HG03342 (cell line): ENCODE measurements around the gene CTSZ.
"Not testable (repeated sequence)": the region's sequence is repeated elsewhere in the genome, so short reads cannot be mapped to it uniquely, and the experiment has no call there.

ENCODE experiments used
- ATAC-seq: cut with Tn5 transposase; IDR thresholded peaks from one replicate; pipeline ENCODE4 v1.9.1; 2021; ENCODE audit warnings: mild to moderate bottlenecking, moderate library complexity; ENCODE audit not compliant: unreplicated experiment

The CTSZ gene

GRCh38 chr20:59006864-59007664 lies at the start of gene CTSZ:
CTSZ (minus strand) TSS chr20:59007254; CDS start chr20:59007128, 126 bp downstream.
- ATAC-seq = no peak

GRCh38 chr20:59055302-59055701 lies 48.2 kb upstream of the CTSZ start:
- ATAC-seq = no peak

GRCh38 chr20:59051666-59052185 lies 44.7 kb upstream of the CTSZ start:
- ATAC-seq = no peak

DNA sequence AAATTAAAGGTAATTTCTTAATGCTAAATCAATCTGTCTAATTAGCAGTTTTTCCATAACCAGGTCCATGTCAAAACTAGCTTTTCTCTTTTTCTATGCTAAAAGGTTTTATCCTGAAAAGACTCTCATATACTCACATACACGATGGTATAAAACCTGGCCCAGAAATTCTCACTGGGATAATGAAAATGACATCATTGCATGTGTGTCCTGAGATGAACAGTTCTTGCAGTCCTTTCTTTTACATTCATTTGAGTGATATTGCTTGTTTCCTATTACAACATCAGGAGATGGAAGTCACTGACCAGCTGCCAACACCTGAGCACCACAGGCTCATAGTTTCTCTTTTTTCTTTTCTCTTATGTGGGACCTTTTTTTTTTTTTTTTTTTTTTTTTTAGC lies 43.4 kb upstream of the CTSZ start:
- ATAC-seq = no peak

DNA sequence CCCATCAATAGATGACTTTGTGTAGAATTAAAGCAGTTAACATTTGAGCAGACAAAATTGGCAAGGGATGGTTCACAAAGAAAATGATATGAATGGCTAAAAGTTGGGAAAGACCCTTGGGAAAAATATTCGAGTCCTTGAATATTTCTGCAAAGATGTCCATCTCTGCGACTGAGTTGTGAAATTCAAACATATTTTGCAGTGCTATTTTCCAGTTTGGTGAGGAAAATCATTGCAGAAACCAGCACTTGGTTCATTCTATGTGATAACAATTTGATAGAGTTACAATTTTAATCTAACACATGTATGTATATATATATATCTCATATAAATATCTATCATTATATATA lies 41.6 kb upstream of the CTSZ start:
- no peak for ATAC-seq

DNA sequence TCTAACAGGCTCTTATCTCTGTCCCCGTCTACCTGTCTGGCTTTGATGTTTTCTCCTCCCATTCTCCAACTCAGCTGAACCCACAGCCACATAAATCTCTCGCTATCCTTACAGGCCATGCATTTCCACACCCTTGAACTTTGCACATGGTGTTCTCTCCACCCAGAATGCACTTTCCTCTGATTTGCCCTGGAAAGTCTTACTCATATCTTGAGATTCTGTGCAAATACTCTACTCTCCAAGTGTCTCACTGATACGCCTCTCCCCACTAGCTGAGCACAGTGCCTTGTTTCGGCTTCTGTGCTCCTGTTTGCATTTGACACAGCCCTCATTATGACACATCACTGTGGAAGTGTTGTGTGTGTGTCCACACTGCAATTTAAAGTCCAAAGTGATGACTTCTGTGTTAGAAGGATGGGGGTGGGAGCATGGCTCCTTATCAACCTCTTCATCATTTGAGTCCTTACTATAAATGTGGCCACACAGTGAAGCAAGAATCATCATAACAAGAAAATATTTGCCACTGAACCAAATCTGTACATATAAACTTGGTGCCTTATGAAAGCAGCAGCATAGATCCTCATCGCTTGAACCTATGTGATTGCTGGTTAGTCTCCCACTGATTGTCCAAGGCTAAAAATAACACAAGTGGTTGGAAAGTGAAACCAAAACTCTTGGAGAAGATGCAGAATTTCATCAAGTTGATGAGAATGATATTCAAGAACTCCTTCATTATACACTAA lies 41.1 kb upstream of the CTSZ start:
- ATAC-seq = no peak

DNA sequence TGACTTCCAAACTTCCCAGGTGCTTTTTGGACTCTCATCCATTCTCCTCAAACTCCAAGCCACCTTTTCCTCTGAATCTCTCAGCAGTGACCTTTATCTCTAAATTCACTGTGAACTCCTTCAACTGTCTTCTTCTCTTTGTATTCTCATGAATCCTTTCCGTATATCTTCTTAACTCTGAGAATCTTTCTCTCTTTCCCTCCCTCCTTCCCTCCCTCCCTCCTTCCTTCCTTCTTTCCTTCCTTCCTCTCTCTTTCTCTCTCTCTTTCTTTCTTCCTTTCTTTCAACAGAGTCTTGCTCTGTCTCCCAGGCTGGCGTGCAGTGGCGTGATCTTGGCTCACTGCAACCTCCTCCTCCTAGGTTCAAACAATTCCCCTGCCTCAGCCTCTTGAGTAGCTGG lies 39.8 kb upstream of the CTSZ start:
- no peak for ATAC-seq

DNA sequence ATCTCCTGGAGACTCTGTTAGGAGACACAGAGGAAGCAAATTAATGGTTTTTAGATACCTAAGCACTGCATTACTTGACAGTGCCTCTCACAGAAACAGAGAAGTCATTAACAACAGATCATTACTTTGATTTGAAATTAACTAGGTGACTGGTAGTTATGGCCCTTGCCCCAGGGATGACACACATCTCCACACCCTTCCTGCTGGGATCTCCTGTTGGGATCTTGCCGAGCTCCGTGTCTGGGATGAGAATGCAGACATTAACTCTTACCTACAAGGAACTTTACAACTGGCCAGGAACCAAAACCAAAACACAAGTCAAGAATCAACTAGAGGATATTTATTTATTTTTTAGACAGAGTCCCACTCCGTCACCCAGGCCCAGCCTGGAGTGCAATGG lies 37.7 kb upstream of the CTSZ start:
- no peak for ATAC-seq

GRCh38 chr20:59044295-59044694 lies 37.2 kb upstream of the CTSZ start:
- ATAC-seq = no peak

- ATAC-seq = no peak
These were observed 36.6 kb upstream of the CTSZ start for GRCh38 chr20:59043698-59044097.

DNA sequence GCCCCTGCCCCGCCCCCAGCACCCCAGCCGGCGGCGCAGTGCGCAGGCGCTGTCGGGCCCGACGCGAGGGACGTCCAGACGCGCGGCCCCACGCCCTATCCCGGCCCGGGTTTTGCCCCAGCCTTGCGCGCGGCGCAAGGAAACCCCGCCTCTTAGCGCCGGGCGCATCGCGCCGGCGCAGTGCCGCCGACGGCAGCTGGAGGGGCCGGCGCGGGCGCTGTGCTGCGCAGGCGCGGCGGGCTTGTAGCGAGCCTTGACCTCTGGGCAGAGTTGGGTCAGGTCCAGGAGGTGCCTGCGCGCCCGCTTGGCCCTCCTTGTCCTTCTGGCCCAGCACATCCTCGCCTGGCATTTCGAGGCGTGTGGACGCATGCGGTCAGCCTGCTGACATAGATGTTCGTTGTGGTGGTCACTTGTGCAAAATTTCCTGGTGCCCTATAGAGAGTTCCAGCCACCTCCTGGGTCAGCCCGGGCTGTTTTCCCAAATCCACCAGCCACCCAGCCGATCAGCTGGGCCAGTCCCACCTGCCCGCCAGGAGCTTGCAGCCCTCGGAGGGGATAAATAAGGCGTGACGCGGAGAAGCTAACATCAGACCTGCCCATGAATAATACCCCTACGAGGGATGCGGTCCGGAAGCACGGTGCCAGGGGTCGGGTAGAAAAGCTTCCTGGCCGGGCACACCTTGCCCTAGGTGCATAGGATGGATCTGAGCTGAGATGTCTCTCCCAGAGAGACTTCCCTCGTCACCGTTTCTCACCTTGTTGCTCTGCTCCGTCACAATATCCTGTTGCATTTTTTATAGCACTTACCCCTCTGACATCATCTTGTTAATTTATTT lies 36.0 kb upstream of the CTSZ start:
- peak; percentile 93 for ATAC-seq

DNA sequence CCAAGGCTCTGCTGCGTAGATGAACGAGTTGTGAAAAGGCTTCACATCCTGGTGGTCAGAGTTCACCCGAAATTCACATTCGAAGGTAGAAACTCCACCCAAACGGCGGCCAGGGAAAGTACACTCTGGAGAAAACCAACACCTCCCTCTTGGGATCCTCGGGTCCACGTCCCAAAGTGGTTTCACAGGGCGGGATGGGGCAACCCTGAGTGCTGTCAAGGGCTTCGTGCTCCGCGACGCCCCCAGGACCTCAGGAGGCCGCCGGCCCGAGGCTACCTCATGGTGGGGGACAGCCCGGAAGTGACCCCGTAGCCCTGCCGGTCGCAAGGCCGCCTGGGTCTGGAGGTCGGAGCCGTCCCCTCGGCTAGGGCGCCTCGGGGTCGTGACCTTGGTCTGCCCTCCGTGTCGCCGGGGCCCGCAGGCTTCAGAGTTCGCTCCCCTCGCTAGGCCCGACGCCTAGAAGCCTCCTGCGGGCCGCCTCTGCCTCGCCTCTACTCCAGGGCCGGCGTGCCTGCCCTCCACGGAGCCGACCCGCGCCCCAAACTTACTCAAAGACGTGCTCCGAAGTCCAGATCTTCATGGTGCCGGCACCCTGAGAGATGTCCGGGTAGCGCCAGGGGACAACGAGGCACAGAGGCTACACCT lies 35.2 kb upstream of the CTSZ start, which contains the start of gene PRELID3B:
TSS of gene PRELID3B (minus strand) at position 636 of the 645 bp plus-strand sequence. CDS start at position 580, 56 bp downstream.
- peak; percentile 23 for ATAC-seq

DNA sequence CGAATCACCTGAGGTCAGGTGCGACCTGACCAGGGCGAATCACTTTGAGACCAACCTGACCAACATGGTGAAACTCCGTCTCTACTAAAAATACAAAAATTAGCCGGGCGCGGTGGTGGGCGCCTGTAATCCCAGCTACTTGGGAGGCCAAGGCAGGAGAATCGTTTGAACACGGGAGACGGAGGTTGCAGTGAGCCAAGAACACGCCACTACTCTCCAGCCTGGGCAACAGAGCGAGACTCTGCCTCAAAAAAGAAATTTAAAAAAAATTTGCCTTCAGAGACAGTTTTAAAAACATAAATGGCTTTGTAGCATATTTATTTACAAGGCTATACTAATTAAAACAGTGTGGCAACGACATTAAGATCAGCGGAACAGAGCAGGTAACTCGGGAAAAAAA lies 34.4 kb upstream of the CTSZ start:
- ATAC-seq = not testable (repeated sequence)

DNA sequence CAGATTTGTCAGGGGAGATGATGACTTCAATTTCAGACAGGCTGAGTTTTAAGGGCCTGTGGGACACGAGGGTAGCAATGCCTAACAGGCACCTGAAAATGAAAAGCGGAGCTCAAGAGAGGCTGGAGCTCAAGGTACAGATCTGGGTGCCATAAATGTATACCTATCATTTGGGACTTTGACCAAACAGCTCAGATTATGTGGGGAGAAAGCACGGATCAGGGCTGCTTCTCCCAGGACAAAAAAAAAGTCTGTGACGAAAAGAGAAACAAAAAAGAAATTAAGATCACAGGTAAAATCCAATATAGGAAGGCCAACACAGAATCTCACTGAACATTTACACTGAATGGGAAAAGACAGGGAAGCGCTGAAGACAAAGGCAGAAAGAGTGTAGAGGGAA lies 33.6 kb upstream of the CTSZ start:
- no peak for ATAC-seq

DNA sequence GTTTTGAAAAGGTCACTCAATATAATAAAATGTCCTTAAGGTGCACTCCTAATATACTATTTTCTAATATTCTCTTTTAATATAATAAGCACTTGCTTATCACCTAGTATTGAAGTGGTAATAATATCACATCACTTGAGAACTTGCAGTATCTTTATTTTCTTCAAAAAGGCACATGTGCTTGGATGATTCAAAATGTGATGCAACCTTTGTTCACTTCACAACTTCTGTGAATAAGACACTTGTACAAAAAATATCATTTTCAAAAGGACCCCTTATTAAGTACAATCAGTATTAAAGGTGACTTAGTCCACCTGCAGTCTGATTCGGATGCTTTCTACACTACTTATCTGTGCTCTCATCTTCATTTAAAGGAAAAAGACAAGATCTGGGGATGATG lies 32.2 kb upstream of the CTSZ start:
- ATAC-seq = no peak

DNA sequence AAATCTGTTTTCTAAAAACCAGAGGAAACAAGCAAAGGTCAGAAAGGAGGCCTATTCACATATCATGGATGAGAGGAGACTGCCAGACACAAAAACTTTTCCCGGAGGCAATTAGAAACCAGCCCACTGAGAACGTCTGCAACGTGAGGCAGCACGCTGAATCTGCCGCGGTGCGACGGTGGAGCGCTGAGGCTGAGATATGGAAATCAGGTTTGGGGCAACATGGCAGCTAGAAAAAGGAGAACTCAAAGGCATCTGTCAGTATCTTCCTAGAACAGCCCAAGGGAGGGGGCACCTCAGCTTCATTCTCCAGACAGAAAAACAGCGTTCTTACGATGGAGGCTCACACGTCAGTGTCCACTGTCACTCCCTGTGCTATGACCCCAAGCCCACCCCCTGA lies 30.3 kb upstream of the CTSZ start:
- ATAC-seq = no peak

DNA sequence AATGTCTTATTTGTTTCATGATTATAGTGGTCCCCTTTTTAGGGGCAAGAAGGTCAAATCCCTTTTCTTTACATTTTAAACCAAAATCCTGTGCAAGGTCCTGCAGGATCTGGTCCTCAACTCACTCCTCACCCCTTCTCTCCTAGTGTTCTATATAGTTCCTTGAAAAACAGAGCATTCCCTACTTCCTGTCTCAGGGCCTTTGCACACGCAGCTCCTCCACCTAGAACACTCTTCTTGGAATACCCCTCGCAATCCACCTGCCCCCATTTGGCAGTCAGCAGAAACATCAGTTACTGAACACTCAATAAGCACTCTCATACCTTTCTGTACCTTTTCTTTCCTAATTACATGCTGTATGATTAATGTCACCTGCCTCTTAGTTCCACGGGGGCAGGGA lies 28.3 kb upstream of the CTSZ start:
- ATAC-seq = no peak

DNA sequence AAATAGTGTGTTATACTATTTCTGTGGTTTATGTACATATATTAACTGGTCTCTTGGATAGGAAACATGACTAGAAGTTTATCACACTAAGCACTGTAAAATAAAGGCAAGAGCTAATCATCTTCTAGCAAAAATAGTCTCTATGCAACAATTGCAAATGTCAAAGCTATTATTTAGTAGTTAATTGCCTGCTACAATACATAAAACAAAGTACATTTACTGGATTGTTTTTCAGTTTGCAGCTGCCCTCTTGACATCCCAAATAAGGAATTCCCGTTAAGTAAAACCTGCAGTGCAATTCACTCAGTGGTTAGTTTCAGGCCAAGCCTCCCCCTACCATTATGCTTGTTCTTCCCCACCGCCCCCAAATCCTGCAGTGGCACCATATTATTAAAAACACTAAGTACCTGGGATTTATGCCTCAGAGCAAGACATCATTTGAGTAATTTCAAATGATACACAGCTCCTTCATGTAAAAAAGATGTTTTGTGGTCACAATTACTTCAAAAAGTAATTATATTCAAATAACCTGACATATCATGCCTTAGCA lies 26.6 kb upstream of the CTSZ start:
- ATAC-seq = no peak

DNA sequence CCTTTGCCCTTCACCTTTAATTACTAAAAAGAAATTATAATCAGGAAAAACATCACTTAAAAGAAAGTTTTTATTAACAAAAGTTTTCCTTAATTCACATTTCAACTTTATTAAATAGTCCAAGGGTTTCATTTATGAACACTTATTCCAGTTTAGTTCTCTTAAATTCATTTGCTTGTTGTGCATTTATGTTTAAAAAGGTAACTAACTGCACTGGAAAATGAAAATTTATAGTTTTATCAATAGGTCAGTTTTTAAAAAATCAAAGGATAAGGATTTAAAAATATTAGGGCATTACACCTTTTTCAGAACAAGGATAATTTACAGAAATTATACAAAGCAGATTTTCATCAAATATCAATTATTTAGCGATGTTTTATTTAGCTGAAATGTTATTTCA lies 26.0 kb upstream of the CTSZ start:
- ATAC-seq = no peak

GRCh38 chr20:59032713-59033059 lies 25.6 kb upstream of the CTSZ start:
- ATAC-seq = no peak
